GM21526 (cell line): Measurements from ENCODE around the gene ATP6V1C2.
"Not testable (repeated sequence)": the region's sequence is repeated elsewhere in the genome, so short reads cannot be mapped to it uniquely, and the experiment has no call there.

ENCODE experiments used
- ATAC-seq: cut with Tn5 transposase; IDR thresholded peaks from one replicate; pipeline ENCODE4 v1.9.1; 2021; ENCODE audit warnings: moderate library complexity; ENCODE audit not compliant: unreplicated experiment, low FRiP score

Gene ATP6V1C2

GRCh38 chr2:10783421-10783820 is 62.0 kb downstream of the ATP6V1C2 start:
- ATAC-seq = no peak

- ATAC-seq = no peak
Measured at GRCh38 chr2:10784719-10785118, 63.3 kb downstream of the ATP6V1C2 start.

GRCh38 chr2:10785260-10785659 is 63.8 kb downstream of the ATP6V1C2 start:
- ATAC-seq = no peak

- no peak for ATAC-seq
Measured at GRCh38 chr2:10786240-10786982, 65.0 kb downstream of the ATP6V1C2 start.

- no peak for ATAC-seq
Measured at GRCh38 chr2:10787176-10787968, 65.9 kb downstream of the ATP6V1C2 start.

GRCh38 chr2:10788855-10789254 is 67.4 kb downstream of the ATP6V1C2 start:
- ATAC-seq = no peak

- no peak for ATAC-seq
Measured at GRCh38 chr2:10790228-10790973, 69.0 kb downstream of the ATP6V1C2 start.

- peak; percentile 54 for ATAC-seq
Measured at GRCh38 chr2:10792001-10792634, 70.7 kb downstream of the ATP6V1C2 start.

- no peak for ATAC-seq
Measured at GRCh38 chr2:10792660-10793400, 71.4 kb downstream of the ATP6V1C2 start.

GRCh38 chr2:10793816-10794215 is 72.4 kb downstream of the ATP6V1C2 start:
- ATAC-seq = no peak

GRCh38 chr2:10794876-10795275 is 73.4 kb downstream of the ATP6V1C2 start:
- no peak for ATAC-seq

- ATAC-seq = no peak
Measured at GRCh38 chr2:10795508-10796046, 74.1 kb downstream of the ATP6V1C2 start.

GRCh38 chr2:10796703-10797102 is 75.3 kb downstream of the ATP6V1C2 start:
- no peak for ATAC-seq

- no peak for ATAC-seq
Measured at GRCh38 chr2:10798783-10799182, 77.4 kb downstream of the ATP6V1C2 start.

- no peak for ATAC-seq
Measured at GRCh38 chr2:10800163-10800562, 78.7 kb downstream of the ATP6V1C2 start.

- ATAC-seq = no peak
Measured at GRCh38 chr2:10802657-10803056, 81.2 kb downstream of the ATP6V1C2 start.

GRCh38 chr2:10805990-10806389 is 84.6 kb downstream of the ATP6V1C2 start:
- ATAC-seq = not testable (repeated sequence)

- no peak for ATAC-seq
Measured at GRCh38 chr2:10806543-10806942, 85.1 kb downstream of the ATP6V1C2 start.

GRCh38 chr2:10810202-10811161 is 89.1 kb downstream of the ATP6V1C2 start:
- ATAC-seq = peak; percentile 32
